C4-2B (cell line): ENCODE measurements around the gene GRM5.

ENCODE experiments used
- H3K27ac ChIP-seq: fragments of 450-650 bp; 2 replicates; pipeline ENCODE4 v1.5.1; 2017
- CTCF ChIP-seq: fragments of 450-650 bp; conservative IDR thresholded peaks from 2 replicates; pipeline ENCODE4 v1.5.1; 2017; ENCODE audit warnings: mild to moderate bottlenecking
- ZFX ChIP-seq: fragments of 450-650 bp; IDR thresholded peaks from 2 replicates; pipeline ENCODE4 v1.6.1; 2017

GRM5 gene

GRCh38 chr11:88815505-88815904 lies 250.3 kb downstream of the GRM5 start:
- TF ChIP-seq ZFX = no peak
- TF ChIP-seq CTCF = no peak
- no peak overlapping the region for H3K27ac ChIP-seq

DNA sequence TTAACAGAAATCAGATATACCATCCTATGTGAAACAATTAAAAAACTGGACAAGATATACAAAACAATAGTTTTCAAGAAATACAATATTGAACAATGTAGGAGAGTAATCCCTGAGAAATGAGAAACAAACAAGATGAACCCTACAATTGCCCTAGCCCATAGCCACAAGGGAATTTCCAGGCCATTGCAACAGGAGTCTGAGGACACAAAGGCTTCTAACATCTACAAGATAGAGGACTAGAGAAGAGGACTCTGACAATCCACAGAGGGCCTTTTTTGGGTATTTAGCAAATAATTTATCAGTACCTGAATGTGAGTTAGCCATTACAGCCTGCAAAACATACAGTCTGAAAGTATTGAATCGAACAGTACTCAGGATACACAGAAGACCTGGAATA lies 251.7 kb downstream of the GRM5 start:
- TF ChIP-seq CTCF (no peak), ZFX (no peak)
- no peak overlapping the region for H3K27ac ChIP-seq

DNA sequence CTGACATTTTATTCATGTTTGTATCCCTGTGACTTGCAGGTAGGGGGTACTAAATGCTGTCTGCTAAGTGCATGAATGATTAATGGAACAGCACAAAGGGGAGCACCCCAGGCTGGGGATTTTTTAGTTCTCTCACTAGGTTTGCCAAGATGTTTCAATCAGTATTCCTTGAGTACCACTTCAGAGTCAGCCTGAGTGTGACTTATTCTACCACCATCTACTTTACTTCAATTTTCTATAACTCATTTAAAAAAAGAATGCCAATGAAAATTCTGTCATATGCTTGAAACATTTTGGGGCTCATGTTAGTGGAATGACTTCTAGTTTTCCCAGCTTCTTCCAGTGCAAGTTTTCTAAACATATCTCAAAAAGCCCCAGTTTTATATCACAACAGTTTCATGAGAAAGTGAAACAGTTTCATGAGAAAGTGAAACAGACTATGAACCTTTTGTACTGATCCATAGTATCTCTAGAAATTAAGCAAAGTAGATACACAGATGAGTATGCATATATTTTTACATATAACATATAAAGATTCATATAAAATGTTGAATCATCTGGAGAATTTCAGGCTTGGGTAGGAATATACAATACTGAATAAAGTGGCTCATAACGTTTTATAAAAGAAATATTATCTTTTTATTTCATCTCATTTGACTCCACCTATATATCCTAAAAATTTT lies 252.4 kb downstream of the GRM5 start:
- no peak overlapping the region for H3K27ac ChIP-seq
- no peak for TF ChIP-seq ZFX
- no peak for TF ChIP-seq CTCF

DNA sequence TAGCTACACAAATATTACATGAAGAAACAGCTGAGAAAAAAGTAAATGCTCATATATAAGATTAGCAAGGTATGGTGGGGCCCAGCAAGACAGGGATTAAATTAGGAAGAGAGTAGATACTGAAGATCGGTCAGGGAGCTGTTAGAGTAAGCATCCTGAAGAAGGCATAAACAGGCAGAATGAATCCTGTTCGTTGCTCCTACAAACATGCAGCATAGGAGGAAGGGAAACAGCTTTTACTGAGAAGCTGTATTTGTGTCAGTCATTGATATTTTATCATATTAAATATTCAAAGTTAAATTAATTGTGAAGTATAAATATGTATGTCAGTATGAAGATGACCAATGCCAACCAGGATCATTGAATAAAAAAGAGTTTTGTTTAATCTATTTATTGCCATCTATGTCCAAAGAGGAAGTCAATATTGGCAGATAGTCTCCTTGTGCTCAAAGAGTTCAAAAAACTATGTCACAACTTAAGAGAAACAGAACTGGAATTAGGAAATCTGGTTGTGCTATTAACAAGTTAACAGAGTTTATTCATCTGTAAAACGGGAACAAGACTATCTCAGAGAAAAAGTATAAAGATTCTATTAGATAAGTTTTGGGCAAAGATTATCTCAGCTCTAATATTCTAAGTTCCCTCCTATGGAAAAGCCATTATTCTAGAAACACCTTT lies 255.2 kb downstream of the GRM5 start:
- no peak for TF ChIP-seq CTCF
- TF ChIP-seq ZFX = no peak

DNA sequence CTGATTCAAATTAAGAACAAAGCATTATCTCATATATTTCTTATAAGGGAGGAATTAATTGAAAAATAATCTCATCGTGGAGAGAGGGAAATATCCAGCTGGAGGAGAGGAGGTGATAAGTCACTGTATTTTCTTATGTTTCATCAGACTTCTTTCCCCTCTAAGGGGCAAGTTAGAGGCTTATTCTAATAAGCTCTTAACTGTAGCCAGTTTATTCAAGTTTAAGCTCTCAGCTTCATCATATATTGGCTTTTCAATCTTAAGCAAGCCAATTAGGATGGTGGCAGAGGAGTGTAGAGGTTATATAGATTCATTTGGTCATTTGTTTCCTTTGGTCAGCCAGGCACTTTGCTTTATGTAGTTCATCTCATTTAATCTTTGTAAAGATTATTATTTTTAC lies 256.7 kb downstream of the GRM5 start:
- no peak overlapping the region for H3K27ac ChIP-seq
- TF ChIP-seq CTCF = no peak

More for the DNA sequence above, 255.2 kb downstream of the GRM5 start:
- H3K27ac ChIP-seq = no peak overlapping the region

DNA sequence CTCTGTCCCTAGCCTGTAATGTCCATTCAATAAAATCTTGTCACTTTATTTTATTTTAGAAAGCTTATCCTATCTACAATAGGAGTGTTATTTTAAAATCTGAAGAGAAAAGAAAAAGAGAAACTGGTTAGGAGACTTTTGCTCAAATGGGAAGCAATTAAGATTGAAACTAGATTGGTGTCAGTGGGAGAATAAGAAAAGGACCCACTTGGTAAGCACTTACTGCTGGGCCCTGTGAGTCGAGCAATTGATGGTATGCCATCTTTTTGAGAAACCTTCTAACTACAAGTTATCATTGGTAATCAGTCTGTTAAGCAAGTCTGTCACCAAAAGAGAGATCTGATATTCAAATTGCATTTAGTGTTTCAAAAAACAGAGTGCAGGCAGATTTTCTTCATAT lies 258.4 kb downstream of the GRM5 start:
- no peak overlapping the region for H3K27ac ChIP-seq
- TF ChIP-seq CTCF = no peak
- TF ChIP-seq ZFX = no peak

DNA sequence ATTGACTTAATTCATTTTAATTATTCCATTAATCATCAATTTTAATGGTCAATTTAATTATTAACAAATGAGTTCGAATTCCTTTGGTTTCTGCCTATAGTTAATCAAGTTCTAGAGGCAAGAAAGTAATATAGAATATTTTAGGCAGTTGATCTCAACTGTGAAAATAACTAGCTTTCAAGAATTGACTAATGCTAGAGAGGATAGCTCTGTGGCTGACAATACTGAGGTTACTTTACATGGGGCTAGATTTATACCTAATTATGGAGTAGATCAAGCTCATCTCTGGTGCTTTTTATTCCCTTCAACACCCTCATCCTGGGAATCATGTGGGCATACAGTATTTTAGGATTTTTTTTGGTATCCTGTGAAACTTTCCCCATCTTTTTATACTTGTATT lies 259.4 kb downstream of the GRM5 start:
- no peak overlapping the region for H3K27ac ChIP-seq
- TF ChIP-seq ZFX (no peak), CTCF (no peak)
